Endothelial cell of hepatic sinusoid (primary cell): Measurements from ENCODE around the gene CYB5R4.
"Not testable (repeated sequence)": the region's sequence is repeated elsewhere in the genome, so short reads cannot be mapped to it uniquely, and the experiment has no call there.

Experiments used
- in situ Hi-C: cut with HindIII; loops from 2 replicates; pipeline ENCODE4 v1.10.0; 2017; ENCODE audit warnings: low sequenced_read_pairs

Gene CYB5R4

GRCh38 chr6:83907623-83908390, 48.3 kb downstream of the CYB5R4 start:
- in situ Hi-C loops, result not testable (repeated sequence)

- in situ Hi-C loops, result no loop called here
These were observed 49.3 kb downstream of the CYB5R4 start for GRCh38 chr6:83908813-83909212.

GRCh38 chr6:83911278-83911677, 51.8 kb downstream of the CYB5R4 start:
- in situ Hi-C loops, result no loop called here

- in situ Hi-C loops, result no loop called here
These were observed 55.5 kb downstream of the CYB5R4 start for GRCh38 chr6:83914953-83915352.

GRCh38 chr6:83917001-83917400, 57.5 kb downstream of the CYB5R4 start:
- in situ Hi-C loops, result no loop called here

- in situ Hi-C loops, result no loop called here
These were observed 60.5 kb downstream of the CYB5R4 start for GRCh38 chr6:83920017-83920416.

GRCh38 chr6:83921315-83921714, 61.8 kb downstream of the CYB5R4 start:
- in situ Hi-C loops, result no loop called here

GRCh38 chr6:83927470-83927869, 68.0 kb downstream of the CYB5R4 start:
- in situ Hi-C loops, result no loop called here

- in situ Hi-C loops, result no loop called here
These were observed 68.8 kb downstream of the CYB5R4 start for GRCh38 chr6:83928286-83928685.

- in situ Hi-C loops, result not testable (repeated sequence)
These were observed 86.8 kb downstream of the CYB5R4 start for GRCh38 chr6:83946201-83946833.

GRCh38 chr6:83947983-83948382, 88.5 kb downstream of the CYB5R4 start:
- in situ Hi-C loops, result not testable (repeated sequence)

- in situ Hi-C loops, result no loop called here
These were observed 89.4 kb downstream of the CYB5R4 start for GRCh38 chr6:83948851-83949250.

GRCh38 chr6:83951423-83951822, 91.9 kb downstream of the CYB5R4 start:
- in situ Hi-C loops, result not testable (repeated sequence)

GRCh38 chr6:83952830-83953229, 93.3 kb downstream of the CYB5R4 start:
- in situ Hi-C loops, result no loop called here

GRCh38 chr6:83954371-83954770, 94.9 kb downstream of the CYB5R4 start:
- in situ Hi-C loops, result no loop called here

- in situ Hi-C loops, result no loop called here
These were observed 98.8 kb downstream of the CYB5R4 start for GRCh38 chr6:83958241-83958685.

- in situ Hi-C loops, result no loop called here
These were observed 101.2 kb downstream of the CYB5R4 start for GRCh38 chr6:83960664-83961063.

- in situ Hi-C loops, result no loop called here
These were observed 103.1 kb downstream of the CYB5R4 start for GRCh38 chr6:83962582-83962981.

- in situ Hi-C loops, result no loop called here
These were observed 107.0 kb downstream of the CYB5R4 start for GRCh38 chr6:83966539-83966938.

- in situ Hi-C loops, result no loop called here
These were observed 111.1 kb downstream of the CYB5R4 start for GRCh38 chr6:83970582-83970981.

GRCh38 chr6:83974409-83975050, 115.0 kb downstream of the CYB5R4 start:
- in situ Hi-C loops, result no loop called here
